GM18873 (cell line): Measurements from ENCODE around the gene LRWD1.
A peak's percentile ranks its signal among the peaks of the same experiment; 100 is the strongest.
"Not testable (repeated sequence)": the region's sequence is repeated elsewhere in the genome, so short reads cannot be mapped to it uniquely, and the experiment has no call there.

ENCODE experiments used
- ATAC-seq: cut with Tn5 transposase; IDR thresholded peaks from one replicate; pipeline ENCODE4 v1.9.1; 2021; ENCODE audit warnings: mild to moderate bottlenecking, moderate library complexity, moderate number of reproducible peaks; ENCODE audit not compliant: unreplicated experiment, low FRiP score

The LRWD1 gene

DNA sequence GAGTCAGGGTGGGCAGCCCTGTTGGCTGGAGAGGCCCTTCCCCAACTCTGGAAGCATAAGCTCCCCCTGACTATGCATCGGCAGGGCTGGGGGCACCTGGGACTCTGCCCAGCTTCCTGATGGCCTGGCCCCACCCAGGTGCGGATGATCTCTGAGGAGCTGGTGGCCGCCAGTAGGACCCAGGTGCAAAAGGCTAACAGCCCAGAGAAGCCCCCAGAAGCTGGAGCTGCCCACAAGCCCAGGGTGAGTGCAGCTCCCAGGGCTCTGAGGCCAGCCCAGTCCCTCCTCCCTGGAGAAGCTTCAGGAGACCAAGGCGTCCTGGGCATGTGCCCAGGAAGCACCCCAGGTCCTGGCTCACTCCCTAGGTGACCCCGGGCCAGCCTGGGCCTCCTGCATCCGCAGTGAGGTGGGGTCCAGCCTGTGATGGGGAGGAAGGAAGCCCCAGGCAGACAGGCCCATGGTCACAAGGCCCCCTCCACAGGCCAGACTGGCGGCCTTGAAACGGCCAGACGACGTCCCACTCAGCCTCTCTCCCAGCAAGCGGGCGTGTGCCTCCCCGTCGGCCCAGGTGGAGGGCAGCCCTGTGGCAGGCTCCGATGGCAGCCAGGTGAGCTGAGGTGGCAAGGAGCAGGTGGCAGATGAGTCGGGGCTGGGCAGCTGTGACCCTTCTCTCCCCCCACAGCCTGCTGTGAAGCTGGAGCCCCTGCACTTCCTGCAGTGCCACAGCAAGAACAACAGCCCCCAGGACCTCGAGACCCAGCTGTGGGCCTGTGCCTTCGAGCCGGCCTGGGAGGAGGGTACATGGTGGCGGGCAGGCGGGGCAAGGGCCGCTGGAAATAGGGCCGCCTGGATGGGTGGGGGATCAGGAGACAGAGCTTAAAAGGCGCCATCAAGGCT lies 3.0 kb downstream of the LRWD1 start:
- no peak for ATAC-seq

DNA sequence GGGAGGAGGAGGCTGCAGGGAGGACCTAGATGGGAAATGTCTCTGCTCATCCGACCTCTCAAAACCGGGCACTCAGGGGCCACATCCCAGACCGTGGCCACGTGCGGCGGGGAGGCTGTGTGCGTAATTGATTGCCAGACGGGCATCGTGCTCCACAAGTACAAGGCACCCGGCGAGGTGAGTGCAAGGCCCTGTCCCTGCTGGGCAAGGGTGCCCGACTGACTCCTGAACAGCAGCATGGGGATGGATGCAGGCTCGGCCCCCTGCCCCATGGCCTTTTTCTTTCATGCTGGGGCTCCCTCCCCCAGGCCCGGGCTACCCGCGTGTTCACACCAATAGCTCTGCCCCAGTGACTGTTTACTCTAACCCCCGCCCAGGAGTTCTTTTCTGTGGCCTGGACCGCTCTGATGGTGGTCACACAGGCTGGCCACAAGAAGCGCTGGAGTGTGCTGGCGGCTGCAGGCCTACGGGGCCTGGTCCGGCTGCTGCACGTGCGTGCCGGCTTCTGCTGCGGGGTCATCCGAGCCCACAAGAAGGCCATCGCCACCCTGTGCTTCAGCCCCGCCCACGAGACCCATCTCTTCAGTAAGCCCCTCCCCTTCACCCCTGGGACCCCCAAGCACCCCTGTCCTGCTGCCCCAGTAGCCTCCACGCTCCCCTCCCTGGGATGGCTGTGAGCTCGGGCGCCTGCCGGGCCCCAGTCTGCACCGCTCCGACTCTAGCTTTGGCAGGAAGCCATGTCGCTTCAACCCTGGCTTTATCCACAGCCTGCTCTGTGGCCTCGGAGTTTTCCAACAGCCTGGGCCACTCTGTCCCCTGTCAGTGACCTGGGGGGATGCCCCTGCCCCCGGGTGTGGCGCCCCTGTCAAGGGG lies 3.9 kb downstream of the LRWD1 start:
- no peak for ATAC-seq

DNA sequence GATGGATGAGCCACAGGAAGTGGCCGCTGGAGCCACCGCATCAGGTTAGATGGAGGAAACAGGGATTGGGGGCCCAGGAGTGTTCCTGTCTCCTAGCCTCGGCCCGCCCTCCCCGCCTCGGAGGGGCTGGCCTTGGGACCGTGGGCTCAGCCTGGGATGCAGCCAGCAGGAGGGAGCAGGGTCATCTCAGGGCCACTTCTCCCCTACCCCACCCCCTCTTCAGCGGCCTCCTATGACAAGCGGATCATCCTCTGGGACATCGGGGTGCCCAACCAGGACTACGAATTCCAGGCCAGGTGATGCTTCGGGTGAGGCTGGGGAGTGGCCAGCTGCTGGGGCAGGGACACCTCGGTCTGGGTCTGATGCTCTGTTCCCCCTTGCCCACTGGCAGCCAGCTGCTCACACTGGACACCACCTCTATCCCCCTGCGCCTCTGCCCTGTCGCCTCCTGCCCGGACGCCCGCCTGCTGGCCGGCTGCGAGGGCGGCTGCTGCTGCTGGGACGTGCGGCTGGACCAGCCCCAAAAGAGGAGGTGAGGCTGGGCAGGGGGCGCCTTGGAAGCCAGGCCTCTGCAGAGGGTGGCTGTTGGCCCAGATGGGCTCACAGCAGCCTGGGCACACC lies 4.7 kb downstream of the LRWD1 start:
- no peak for ATAC-seq

DNA sequence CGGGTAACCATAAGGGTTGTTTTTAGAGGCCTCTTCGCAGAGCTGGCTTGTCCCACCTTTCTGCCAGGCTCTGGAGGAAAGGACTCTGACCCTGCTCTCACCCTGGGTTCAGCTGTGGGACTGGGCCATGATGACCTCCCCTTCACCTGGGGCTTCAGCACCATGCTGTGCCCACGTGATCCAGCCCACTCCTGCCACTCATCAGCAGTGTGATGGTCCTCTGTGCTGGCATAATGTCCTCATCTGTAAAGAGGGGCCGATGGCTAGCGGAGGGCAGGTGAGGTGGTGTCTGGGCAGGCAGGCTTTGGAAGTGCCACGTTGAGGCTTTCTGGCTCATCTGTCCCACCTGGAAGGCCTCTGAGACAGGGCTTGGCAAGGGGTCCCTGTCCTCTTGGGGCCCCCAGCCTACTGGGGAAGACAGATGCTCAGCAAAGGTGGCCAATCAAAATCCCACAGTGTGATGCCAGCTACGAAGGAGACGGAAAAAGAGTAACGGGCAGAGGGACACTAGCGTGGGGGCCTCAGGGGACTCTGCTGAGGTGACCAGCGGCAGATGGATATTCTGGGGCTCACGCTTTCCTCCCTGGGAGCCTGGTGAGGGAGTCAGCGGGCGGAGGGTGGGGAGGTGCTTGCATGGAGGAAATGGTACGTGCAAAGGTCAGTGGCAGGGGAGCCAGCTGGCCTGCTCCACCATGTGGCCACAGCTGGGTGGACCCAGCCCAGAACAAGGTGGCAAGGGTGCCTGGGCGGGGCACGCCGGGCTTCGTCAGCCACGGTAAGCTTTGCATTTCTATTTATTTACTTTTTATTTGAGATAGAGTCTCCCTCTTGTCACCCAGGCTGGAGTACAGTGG lies 5.4 kb downstream of the LRWD1 start:
- no peak for ATAC-seq

DNA sequence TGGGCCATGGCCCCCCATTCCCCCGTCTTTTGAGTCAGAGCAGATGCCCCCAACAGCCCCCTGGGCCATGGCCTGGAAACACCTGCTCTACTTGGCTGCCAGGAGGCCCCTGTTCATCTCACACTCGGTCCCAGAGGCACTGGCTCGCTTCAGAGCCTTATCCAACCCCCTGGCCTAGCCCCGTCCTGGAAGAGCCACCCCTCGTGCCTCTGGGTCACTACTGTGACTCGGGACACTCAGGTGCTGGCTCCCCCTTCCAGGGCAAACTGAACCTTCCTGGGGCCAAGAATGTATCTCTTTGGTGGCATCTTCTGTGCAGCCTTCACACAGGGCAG lies 7.0 kb downstream of the LRWD1 start:
- ATAC-seq, result no peak

DNA sequence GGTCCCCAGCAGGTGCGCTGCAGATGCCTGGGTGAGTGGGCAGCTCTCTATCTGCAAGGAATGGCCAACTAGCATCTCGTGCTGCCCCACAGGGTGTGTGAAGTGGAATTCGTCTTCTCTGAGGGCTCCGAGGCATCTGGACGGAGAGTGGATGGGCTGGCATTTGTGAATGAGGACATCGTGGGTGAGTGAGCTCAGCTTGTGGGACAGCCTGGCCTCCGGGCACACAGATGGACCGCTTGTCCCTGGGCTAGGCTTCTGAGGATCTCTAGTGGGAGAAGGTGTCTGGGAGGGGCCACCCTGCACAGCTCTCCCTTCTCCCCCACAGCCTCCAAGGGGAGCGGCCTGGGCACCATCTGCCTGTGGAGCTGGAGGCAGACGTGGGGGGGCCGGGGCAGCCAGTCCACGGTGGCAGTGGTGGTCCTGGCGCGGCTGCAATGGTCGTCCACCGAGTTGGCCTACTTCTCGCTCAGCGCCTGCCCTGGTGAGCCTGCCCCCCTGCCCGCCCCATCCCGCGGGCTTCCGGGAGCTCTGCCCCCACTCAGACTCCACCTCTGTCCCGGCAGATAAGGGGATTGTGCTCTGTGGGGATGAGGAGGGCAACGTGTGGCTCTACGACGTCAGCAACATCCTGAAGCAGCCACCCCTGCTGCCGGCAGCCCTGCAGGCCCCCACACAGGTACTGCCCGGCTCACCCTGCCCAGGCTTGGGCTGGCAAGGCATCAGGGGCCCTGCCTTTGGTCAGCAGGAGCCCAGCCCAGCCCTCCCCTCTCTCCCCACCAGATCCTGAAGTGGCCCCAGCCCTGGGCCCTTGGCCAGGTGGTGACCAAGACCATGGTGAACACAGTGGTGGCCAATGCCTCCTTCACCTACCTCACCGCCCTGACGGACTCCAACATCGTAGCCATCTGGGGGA lies 7.6 kb downstream of the LRWD1 start:
- ATAC-seq, result no peak

DNA sequence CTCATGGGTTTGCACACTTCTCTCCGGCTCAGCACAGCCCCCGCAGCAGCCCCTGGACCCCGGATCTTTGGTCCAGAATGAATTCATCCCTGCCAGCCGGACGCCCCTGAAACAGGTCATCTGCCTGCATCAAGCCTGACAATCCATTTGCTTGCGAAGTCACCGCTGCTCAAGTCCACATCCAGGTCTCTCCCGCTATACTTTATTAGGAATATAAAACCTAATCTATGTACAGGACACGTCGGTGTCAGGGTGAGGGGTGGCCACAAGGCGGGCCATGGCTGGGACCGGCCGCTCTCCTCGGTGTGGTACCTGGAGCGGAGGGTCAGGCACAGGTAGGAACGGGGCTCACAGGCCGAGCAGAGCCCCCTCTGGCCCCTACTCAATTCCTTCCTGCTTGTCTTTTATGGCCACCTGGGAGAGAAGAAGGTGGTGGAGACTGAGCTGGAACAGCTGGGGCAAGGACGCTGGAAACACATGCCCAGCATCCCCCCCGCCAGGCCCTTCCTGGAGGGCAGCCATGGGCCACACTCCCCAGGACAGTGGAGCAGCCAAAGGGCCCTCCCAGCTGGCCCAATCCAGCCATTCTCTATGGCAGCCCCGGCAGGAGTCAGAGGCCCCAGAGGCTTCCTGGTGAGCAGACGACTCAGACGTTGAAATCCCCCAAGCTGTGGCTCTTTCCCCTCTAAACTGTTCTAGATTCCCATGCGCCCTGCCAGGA lies 8.6 kb downstream of the LRWD1 start:
- ATAC-seq, result no peak

DNA sequence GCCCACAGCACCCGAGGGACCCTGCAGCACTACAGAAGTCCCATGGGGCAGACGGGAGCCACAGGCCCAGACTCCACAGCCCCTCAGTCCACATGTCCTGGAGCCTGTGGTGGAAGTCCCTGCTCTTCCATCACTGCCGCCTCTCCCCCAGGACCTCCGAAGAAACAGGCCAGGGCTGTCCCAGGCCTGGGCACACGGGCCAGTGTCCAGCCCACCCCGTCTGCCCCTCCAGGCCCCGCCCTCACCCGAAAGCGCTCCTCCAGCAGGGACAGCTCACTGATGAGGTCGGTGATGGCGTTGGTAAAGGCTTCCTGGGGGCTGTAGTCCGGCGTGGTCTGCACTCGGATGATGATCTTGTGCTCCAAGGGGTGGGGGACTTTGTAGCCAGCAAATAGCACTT lies 9.3 kb downstream of the LRWD1 start:
- ATAC-seq, result not testable (repeated sequence)

DNA sequence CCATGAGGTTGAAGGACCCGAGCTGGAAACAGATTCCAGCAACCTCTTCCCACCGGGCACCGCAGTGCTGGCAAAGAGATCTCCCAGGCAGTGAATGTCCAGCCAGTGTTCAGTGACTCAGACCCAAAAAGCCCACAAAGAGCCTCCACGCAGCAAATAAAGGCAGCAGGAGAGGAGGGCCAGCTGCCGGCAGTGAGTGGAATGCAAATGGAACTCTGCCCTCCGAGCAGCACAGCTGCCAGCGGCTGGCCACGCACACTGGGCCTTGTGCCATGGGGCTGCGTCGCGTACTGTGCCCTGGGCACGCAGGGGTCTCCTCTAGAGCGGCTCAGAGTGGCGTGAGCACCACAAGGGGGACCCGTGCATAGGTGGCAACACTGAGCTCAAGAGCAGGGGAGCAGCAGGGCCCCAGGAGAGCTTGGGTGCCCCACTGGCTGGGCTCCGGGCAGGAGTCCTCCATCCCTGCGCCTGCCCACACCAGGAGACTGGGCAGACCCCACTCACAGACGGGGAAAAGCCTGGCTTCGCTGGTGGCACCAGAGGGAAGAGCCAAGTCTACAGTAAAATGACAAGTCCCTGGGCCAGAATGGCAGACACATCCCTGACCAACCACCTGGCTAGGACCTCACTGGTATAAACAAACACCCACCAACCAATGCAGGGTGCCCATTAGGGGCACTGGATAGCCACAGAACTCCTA lies 10.1 kb downstream of the LRWD1 start:
- ATAC-seq, result not testable (repeated sequence)

DNA sequence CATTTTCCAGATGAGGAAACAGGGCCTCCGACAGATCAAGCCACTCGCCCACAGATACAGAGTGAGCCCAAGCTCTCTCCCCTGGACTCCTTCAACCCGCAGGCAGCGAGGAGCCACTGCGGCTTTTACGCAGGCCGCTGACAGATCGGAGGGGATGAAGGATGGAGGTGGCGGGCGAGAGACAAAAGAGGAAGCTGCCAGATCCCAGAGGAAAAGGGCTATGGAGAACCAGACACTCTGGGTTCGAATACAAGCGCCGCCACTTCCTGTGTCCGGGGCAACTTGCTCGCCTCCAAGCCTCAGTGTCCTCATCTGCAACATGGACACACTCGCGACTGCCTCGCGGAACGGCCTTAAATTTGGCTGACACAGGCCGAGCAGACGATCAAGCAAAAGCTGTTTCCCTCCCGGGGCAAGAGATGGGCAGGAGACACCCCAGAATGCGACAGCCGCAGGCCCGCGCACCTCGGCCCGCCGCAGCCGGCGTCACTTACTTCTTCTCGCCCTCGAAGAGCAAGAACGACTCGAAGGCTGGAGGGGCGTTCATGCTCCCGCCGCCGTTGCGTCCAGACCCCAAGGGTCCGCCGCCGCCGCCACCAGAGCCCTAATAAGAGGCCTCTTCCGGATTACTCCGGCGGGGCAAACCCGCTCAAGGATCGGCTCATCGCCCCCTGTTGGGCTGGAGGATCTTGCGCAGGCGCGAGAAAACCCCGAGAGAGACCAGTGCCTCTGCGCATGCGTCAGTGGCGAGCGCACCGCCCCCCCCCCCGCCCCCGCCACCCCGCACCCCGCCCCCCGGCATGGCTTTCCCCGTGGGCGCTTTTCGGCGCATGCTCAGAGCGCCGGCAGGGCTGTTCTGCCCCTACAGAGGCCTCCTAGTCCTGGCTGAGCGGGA lies 13.8 kb downstream of the LRWD1 start, which contains the start of gene POLR2J:
Gene POLR2J, minus strand, starts transcription at position 609 of the 895 bp plus-strand sequence. Its CDS starts 62 bp downstream, at position 547.
- peak; percentile 54 for ATAC-seq

DNA sequence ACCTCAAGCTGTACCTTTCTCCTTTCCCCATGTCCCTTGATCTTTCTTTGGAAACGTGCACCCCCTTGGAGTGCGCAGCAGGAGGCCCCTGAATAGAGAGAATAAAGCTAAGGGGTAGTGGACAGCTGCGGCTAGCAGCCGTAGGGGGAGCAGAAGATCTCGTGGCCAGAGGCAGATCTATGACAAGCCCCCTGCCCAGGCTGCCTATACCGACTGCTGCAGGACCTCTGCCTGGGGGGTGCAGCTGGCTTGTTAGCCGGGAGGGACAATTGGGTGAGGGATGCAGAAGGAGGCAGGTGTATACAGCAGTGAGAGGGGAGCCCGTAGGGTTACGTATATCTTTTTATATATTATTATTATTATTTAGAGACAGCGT lies 14.4 kb downstream of the LRWD1 start:
- not testable (repeated sequence) for ATAC-seq

DNA sequence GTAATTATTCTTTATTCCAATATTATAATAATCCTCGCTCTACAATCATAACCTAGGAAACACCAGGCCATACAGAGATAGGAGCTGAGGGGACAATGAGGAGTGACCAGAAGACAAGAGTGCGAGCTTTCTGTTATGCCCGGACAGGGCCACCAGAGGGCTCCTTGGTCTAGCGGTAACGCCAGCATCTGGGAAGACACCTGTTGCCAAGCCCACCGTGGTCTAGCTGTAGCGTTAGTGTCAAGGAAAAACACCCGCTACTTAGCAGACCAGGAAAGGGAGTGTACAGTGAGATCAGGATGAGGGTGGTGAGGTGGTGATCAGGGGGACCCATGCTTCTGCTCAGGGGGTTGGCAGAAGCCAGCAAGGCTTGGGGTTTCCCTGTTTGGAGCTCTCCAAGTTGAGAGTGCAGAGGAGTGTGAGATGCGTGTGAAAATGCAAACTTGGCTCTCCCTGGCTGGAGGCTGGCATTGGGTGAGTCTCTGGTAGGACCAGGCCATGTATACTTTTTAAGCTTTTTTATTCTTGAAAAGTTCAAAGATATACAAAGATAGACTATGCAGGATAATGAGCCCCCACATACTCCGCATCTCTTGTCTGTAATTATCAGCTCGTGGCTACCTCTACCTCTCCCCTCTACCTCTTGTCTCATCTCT lies 15.3 kb downstream of the LRWD1 start:
- ATAC-seq, result not testable (repeated sequence)

DNA sequence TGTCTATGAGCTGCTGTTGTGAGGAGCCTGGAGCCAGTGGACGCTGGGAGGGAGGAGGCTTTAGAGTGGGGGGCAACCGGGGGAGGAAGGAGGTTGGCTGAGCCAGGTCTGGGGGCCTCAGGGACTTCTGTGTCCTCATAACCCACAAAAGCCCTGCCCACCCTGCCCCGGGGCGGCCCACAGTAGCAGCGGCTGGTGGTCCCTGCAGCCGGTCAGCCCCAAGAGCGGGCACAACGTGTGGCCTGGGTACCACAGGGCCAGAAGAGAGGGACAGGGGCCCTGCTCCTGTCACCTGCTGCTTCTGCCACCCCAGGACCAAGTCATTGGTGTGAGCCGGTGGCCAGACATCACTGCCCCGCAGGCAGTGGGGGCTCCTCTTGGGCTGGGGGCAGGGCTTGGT lies 17.2 kb downstream of the LRWD1 start:
- ATAC-seq, result not testable (repeated sequence)

DNA sequence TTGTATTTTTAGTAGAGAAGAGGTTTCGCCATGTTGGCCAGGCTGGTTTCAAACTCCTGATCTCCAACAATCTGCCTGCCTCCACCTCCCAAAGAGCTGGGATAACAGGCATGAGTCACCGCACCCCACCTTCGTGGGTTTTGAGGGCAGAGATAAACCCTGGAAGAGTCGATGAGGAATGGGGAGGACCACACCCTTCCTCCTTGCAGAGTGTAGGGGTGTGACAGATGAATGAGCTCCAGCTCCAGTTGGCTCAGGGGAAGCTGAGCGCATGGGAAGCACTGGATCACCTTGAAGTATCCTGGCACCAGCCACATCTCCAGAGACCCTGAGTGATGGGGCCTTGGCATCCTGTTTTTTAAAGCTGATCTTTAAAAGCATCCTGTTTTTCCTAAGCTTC lies 19.5 kb downstream of the LRWD1 start:
- not testable (repeated sequence) for ATAC-seq

DNA sequence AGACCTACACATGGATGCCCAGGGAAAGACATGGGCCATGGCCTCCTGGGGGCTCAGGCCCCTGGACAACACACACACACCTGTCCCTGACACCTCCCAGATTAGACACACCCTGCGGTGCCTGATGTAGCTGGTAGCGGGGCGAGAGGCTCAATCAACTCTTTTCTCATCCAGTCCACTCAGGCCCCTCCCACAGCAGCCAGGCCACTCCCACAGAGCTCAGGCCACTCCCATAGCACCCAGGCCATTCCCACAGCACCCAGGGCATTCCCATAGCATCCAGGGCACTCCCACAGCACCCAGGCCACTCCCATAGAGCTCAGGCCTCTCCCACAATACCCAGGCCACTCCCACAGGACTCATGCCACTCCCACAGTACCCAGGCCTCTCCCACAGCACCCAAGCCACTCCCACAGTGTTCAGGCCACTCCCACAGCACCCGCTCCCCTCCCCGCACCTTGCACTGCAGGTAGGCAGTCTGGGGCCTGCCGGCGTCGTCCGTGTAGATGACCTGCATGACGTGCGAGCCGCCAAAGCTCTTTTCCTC lies 25.8 kb downstream of the LRWD1 start:
- not testable (repeated sequence) for ATAC-seq
